ENCODE data around the gene SCNN1A. TPM values are rescaled to one million over a fixed set of nuclear protein-coding genes. Genes with fewer than 3 reads are reported as not detected.

SCNN1A gene
- total RNA-seq, 2 experiments from 2014 or later, result 0.35 to 1.0 TPM

- Histone ChIP-seq H2AFZ (ENCODE audit: low read length) (no peak overlapping the region), H3K79me2 (ENCODE audit: insufficient read depth, low read depth, low read length) (peaks cover 61% of the 10 kb centered on the region; the same call in 1 of the 2 replicates), H3K9me3 (ENCODE audit: low read length) (no peaks in the 10 kb centered on the region), H3K27ac (ENCODE audit: low read depth, low read length, poor library complexity, severe bottlenecking) (peak overlapping the region; percentile 80), H3K36me3 (ENCODE audit: insufficient read depth, low read length) (peaks cover 23% of the 10 kb centered on the region), H3K9me2 (ENCODE audit: insufficient read depth, low read length) (no peaks in the 10 kb centered on the region), H3K4me2 (ENCODE audit: low read length) (peak overlapping the region; percentile 81), H3K4me3 (ENCODE audit: low read depth, low read length, poor library complexity, severe bottlenecking) (no peak overlapping the region), H4K20me1 (ENCODE audit: insufficient read depth, low read length) (no peaks in the 10 kb centered on the region), H3K4me1 (ENCODE audit: insufficient read depth, low read length, poor library complexity, severe bottlenecking) (peaks cover 74% of the 10 kb centered on the region)
- ChIA-PET POLR2A (interaction anchor here (1.7 kb wide), 1 partner anchor 18 kb away, joined by 11 read pairs; no protein-coding TSS in a partner anchor), CTCF (ENCODE audit: unreplicated experiment) (no interaction called here)
- TF ChIP-seq, protein P1, sequence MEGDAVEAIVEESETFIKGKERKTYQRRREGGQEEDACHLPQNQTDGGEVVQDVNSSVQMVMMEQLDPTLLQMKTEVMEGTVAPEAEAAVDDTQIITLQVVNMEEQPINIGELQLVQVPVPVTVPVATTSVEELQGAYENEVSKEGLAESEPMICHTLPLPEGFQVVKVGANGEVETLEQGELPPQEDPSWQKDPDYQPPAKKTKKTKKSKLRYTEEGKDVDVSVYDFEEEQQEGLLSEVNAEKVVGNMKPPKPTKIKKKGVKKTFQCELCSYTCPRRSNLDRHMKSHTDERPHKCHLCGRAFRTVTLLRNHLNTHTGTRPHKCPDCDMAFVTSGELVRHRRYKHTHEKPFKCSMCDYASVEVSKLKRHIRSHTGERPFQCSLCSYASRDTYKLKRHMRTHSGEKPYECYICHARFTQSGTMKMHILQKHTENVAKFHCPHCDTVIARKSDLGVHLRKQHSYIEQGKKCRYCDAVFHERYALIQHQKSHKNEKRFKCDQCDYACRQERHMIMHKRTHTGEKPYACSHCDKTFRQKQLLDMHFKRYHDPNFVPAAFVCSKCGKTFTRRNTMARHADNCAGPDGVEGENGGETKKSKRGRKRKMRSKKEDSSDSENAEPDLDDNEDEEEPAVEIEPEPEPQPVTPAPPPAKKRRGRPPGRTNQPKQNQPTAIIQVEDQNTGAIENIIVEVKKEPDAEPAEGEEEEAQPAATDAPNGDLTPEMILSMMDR (conservative IDR thresholded peaks at IDR 0.05; ENCODE audit: low read length), result no peak
- TF ChIP-seq EZH2phosphoT487 (IDR thresholded peaks at IDR 0.05; ENCODE audit: borderline replicate concordance, low read depth, low read length), result no peak
- no TSS peak for BruUV-seq (replicated peaks)
- intact Hi-C loops (cut with micrococcal nuclease; ENCODE audit: unreplicated experiment), result loop anchor here (5.0 kb wide), 2 partner anchors 129 to 194 kb away; partner anchors contain the start of gene GAPDH
- no peak for DNase-seq (ENCODE audit: low spot score)
These were observed 37.4 kb downstream of the SCNN1A start for GRCh38 chr12:6337958-6338433.

- Histone ChIP-seq H3K79me2 (ENCODE audit: insufficient read depth, low read depth, low read length) (peaks cover 61% of the 10 kb centered on the region; the same call in 1 of the 2 replicates), H3K9me3 (ENCODE audit: low read length) (no peaks in the 10 kb centered on the region), H3K4me2 (ENCODE audit: low read length) (peak overlapping the region; percentile 81), H3K9me2 (ENCODE audit: insufficient read depth, low read length) (no peaks in the 10 kb centered on the region), H3K4me1 (ENCODE audit: insufficient read depth, low read length, poor library complexity, severe bottlenecking) (peaks cover 66% of the 10 kb centered on the region), H4K20me1 (ENCODE audit: insufficient read depth, low read length) (no peaks in the 10 kb centered on the region), H3K4me3 (ENCODE audit: low read depth, low read length, poor library complexity, severe bottlenecking) (peak overlapping the region; percentile 53), H3K36me3 (ENCODE audit: insufficient read depth, low read length) (peaks cover 31% of the 10 kb centered on the region), H3K27ac (ENCODE audit: low read depth, low read length, poor library complexity, severe bottlenecking) (peak overlapping the region; percentile 80), H2AFZ (ENCODE audit: low read length) (no peak overlapping the region)
- TF ChIP-seq EZH2phosphoT487 (IDR thresholded peaks at IDR 0.05; ENCODE audit: borderline replicate concordance, low read depth, low read length), result no peak
- TF ChIP-seq, protein P1 (conservative IDR thresholded peaks at IDR 0.05; ENCODE audit: low read length), result no peak
- BruUV-seq (replicated peaks), result no TSS peak
- DNase-seq (ENCODE audit: low spot score), result peak; percentile 54
- intact Hi-C loops (cut with micrococcal nuclease; ENCODE audit: unreplicated experiment), result loop anchor here (5.0 kb wide), 2 partner anchors 130 to 195 kb away; partner anchors contain the start of gene GAPDH
- POLR2A ChIA-PET, result interaction anchor here (1.0 to 4.0 kb wide), 5 partner anchors 7 to 124 kb away, joined by 3 to 55 read pairs (median 3); no protein-coding TSS in a partner anchor
- CTCF ChIA-PET (ENCODE audit: unreplicated experiment), result no interaction called here
These were observed 38.2 kb downstream of the SCNN1A start for GRCh38 chr12:6336889-6337853.
